Right lobe of liver (tissue), 6 donors: ENCODE results near the gene RADIL. TPM values are rescaled to one million over a fixed set of nuclear protein-coding genes. Genes with fewer than 3 reads are reported as not detected.
A peak's percentile ranks its signal among the peaks of the same experiment; 100 is the strongest.

Source experiments
- ATAC-seq, 4 donors: fragments of 200-7000 bp; cut with Tn5 transposase; one replicate each; pipeline ENCODE4 v1.9.1; 2020; ENCODE audit warnings: mild to moderate bottlenecking in 4 of 4, moderate library complexity in 4 of 4
- DNase-seq, 3 donors: peaks; one replicate each; pipeline ENCODE4 v3.0.0-alpha.2; 2020
- H3K27ac ChIP-seq, 3 donors: fragments of 200-600 bp; one replicate each; pipeline ENCODE4 v1.8.0; 2022
- H3K27me3 ChIP-seq, 2 donors: fragments of 200-600 bp; one replicate each; pipeline ENCODE4 v1.8.0; 2022
- H3K36me3 ChIP-seq, 4 donors: fragments of 200-600 bp; sonication (generic) in 1 of 4; one replicate each; pipeline versions ENCODE4 v1.5.1 to v1.8.0; 2017 to 2022; ENCODE audit warnings: control low read depth in 1 of 4
- H3K4me1 ChIP-seq, 4 donors: fragments of 200-600 bp; sonication (generic) in 1 of 4; one replicate each; pipeline versions ENCODE4 v1.5.1 to v1.8.0; 2017 to 2022; ENCODE audit warnings: control low read depth in 1 of 4
- H3K4me3 ChIP-seq, 3 donors: fragments of 200-600 bp; one replicate each; pipeline ENCODE4 v1.8.0; 2022
- H3K9me3 ChIP-seq, 4 donors: fragments of 200-600 bp; sonication (generic) in 1 of 4; one replicate each; pipeline versions ENCODE4 v1.5.1 to v1.8.0; 2017 to 2022; ENCODE audit warnings: control low read depth in 1 of 4
- POLR2A ChIP-seq: fragments of 450-650 bp; IDR thresholded peaks from one replicate; pipeline ENCODE4 v1.6.1; 2017; ENCODE audit warnings: antibody characterized with exemption, mild to moderate bottlenecking
- WGBS: methylation state at CpG from one replicate; pipeline ENCODE4 v1.1.6; 2018; ENCODE audit warnings: low coverage, low lambda C conversion rate; ENCODE audit not compliant: insufficient coverage; ENCODE audit errors: missing lambda C conversion rate; 5-methylcytosine and 5-hydroxymethylcytosine counted together
- intact Hi-C, 2 donors: fragments of 100-400 bp; cut with DNase I; formaldehyde crosslinking; loops; one replicate each; pipeline versions ENCODE4 v1.11.2 to v1.14.1; 2022
- total RNA-seq, 6 experiments: library from RNA; depleted of rRNA in 2 of 6; stranded (reverse); fragments of >200 nt in 2 of 6; fragmentation: NEBNext Ultra II Directional in 3 of 6; extraction: Animal tissue kit (Norgen Biotek cat#: 25700) in 3 of 6; gene quantifications; one replicate each; pipeline versions ENCODE4 v1.1.0 to v1.2.4, GENCODE V29; 2016 to 2023
- TF ChIP-seq, protein P1 (sequence below), 4 donors: fragments of 200-600 bp in 3 of 4; fragments of 450-650 bp in 1 of 4; IDR thresholded peaks; one replicate each; pipeline versions ENCODE4 v1.5.1 to v1.8.0; 2016 to 2022; ENCODE audit warnings: antibody characterized with exemption in 4 of 4, mild to moderate bottlenecking in 2 of 4
- donor health status: DM: no; HTN: yes; CAD: no.
- donor health status: DM: no; HTN: no; CAD: no.
- donor health status: DM: no; HTN: no; CAD: no.
- donor health status: DM: no; HTN: yes; CAD: no.
- donor health status: DM: no; HTN: yes; CAD: no.

Gene RADIL
- total RNA-seq, 6 experiments from 2014 or later: 0.20 to 1.6 (median 0.34) TPM; not detected in 2

GRCh38 chr7:4833176-4833575, 50.3 kb downstream of the RADIL start:
- Histone ChIP-seq H3K27me3 (no peaks in the 10 kb centered on the region), H3K4me1 (no peaks in the 10 kb centered on the region), H3K4me3 (no peak overlapping the region), H3K36me3 (no peaks in the 10 kb centered on the region), H3K27ac (no peak overlapping the region), H3K9me3 (no peaks in the 10 kb centered on the region)
- intact Hi-C loops: no loop called here
- DNase-seq: no peak
- no peak for ATAC-seq
- TF ChIP-seq POLR2A: no peak
- 52% methylated on average over 3 of the region's 17 CpGs for WGBS

DNA sequence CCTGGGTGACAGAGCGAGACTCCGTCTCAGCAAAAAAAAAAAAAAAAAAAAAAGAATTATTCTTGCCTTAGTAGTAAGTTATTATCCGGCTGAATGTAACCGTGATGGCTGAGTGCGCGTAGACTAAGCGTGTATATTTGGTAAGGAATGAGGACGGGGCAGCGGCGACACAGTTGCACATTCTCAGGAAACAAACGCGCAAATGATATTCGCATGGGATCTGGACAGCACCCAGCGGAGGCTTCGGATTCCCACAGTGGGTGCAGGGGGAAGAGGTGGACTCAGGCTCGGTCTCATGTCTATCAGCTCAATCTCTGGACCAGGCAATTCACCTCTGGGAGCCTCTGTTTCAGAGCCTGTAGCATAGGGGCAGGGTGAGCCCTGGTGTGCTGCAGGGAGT, 50.8 kb downstream of the RADIL start:
- intact Hi-C loops: no loop called here
- no peak for TF ChIP-seq POLR2A
- TF ChIP-seq, protein P1, sequence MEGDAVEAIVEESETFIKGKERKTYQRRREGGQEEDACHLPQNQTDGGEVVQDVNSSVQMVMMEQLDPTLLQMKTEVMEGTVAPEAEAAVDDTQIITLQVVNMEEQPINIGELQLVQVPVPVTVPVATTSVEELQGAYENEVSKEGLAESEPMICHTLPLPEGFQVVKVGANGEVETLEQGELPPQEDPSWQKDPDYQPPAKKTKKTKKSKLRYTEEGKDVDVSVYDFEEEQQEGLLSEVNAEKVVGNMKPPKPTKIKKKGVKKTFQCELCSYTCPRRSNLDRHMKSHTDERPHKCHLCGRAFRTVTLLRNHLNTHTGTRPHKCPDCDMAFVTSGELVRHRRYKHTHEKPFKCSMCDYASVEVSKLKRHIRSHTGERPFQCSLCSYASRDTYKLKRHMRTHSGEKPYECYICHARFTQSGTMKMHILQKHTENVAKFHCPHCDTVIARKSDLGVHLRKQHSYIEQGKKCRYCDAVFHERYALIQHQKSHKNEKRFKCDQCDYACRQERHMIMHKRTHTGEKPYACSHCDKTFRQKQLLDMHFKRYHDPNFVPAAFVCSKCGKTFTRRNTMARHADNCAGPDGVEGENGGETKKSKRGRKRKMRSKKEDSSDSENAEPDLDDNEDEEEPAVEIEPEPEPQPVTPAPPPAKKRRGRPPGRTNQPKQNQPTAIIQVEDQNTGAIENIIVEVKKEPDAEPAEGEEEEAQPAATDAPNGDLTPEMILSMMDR (IDR thresholded peaks at IDR 0.05): no peak
- H3K36me3 ChIP-seq: no peaks in the 10 kb centered on the region
- H3K4me3 ChIP-seq: no peak overlapping the region
- H3K9me3 ChIP-seq: no peaks in the 10 kb centered on the region
- H3K27me3 ChIP-seq: no peaks in the 10 kb centered on the region
- WGBS: 82% methylated on average over 11 of the region's 16 CpGs
- H3K4me1 ChIP-seq: no peaks in the 10 kb centered on the region
- H3K27ac ChIP-seq: no peak overlapping the region
- DNase-seq (no peak), ATAC-seq (no peak)

DNA sequence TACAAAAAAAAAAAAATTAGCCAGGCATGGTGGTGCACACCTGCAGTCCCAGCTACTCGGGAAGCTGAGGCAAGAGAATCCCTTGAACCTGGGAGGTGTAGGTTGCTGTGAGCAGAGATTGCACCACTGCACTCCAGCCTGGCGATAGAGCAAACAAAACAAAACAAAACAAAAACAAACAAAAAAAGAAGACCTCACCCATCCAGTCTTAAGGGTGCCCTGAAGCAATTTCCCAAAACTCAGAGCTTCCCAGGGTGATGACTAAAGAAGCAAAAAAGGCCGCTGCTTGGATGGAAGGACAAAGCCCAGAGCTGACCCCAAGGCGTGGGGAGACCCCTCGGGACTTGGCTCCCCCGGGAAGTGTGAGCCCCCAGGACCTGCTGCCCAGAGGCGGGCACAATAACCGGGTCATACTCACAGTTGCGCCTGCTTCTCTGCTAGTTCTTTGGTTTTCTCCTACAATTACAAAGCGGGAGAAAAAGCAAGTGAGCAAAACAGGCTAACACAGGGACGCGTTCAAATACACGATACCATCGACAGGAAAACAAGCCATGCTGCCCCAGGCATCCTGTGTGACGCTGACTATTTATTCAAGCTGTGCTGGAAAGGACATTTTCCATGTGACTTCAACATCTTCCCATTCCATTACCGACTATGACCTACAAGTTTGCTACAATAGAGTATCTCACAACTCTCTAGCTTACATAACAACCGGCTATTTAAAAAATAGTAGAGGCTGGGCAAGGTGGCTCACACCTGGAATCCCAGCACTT, 51.6 kb downstream of the RADIL start:
- Histone ChIP-seq H3K36me3 (no peaks in the 10 kb centered on the region), H3K9me3 (no peaks in the 10 kb centered on the region), H3K4me3 (no peak overlapping the region), H3K4me1 (no peaks in the 10 kb centered on the region), H3K27me3 (no peaks in the 10 kb centered on the region), H3K27ac (no peak overlapping the region)
- WGBS: 59% methylated on average over 15 of the region's 17 CpGs
- DNase-seq (no peak), ATAC-seq (no peak)
- intact Hi-C loops: no loop called here
- TF ChIP-seq POLR2A: no peak
- TF ChIP-seq, protein P1 (IDR thresholded peaks at IDR 0.05): no peak

DNA sequence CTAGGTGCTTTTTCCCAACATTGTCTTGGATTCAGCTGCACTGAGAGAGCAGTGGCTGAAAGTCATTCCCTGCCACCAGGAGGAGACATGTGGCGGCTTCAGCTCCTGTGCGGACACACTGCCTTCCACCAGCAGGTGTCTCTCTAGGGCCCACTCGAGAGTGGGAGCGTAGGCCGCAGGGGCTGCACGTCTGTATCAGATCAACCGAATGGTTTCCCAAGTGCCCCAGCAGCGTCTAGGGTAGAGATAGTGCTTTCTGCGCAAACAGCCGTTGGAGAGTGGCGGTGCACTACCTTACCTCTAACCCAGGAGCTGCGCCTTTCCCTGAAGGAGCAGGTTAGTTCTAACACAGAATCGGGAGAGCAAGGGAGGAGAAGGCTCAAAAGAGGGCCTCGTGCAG, 53.3 kb downstream of the RADIL start:
- peak in 2 of 3 donors; percentile 50 to 64 for DNase-seq
- no peaks in the 10 kb centered on the region for H3K9me3 ChIP-seq
- H3K27me3 ChIP-seq: no peaks in the 10 kb centered on the region
- no peaks in the 10 kb centered on the region for H3K4me1 ChIP-seq
- no peak overlapping the region for H3K4me3 ChIP-seq
- H3K27ac ChIP-seq: no peak overlapping the region
- peak; percentile 83 to 89 (median 86) for ATAC-seq
- 31% methylated on average over 8 of the region's 14 CpGs for WGBS
- intact Hi-C loops: no loop called here
- TF ChIP-seq POLR2A: no peak
- TF ChIP-seq, protein P1 (IDR thresholded peaks at IDR 0.05): peak; percentile 45 to 69 (median 62)
- no peaks in the 10 kb centered on the region for H3K36me3 ChIP-seq

DNA sequence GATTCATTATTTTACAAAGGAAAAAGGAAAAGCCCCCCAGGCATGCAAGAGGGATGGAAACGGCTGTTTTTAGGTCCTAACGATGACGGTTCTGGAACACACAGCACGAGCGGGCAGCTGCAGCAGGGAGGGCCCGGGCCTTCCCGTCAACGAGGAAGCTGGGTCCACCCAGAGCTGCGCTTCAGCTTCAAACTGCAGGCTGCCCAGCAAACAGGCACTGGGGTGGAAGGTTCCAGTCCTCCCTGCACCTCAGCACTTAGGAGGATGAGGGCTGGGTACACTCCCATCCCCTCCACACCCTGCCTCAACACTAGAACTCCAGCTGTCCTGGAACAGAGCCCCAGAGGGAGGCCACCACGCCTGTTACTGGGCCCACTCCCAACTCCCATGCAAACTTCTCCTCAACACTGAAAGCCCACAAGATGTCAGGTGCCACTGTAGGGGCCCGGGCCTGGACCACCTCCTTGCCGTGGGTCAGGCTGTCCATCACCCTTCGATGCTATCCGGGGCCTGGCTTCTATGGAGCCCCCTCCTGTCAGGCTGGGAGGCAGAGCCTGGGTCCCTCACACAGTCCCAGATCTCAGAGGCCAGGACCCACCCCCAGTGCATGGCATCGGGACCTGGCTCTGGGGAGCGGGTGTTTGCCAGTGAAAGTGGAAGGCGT, 54.7 kb downstream of the RADIL start:
- no peaks in the 10 kb centered on the region for H3K36me3 ChIP-seq
- no peak overlapping the region for H3K4me3 ChIP-seq
- 81% methylated on average over 8 of the region's 17 CpGs for WGBS
- ATAC-seq (no peak), DNase-seq (peak in 1 of 3 donors; percentile 37)
- intact Hi-C loops: no loop called here
- H3K27me3 ChIP-seq: no peaks in the 10 kb centered on the region
- TF ChIP-seq, protein P1 (IDR thresholded peaks at IDR 0.05): no peak
- TF ChIP-seq POLR2A: no peak
- no peaks in the 10 kb centered on the region for H3K4me1 ChIP-seq
- H3K9me3 ChIP-seq: no peaks in the 10 kb centered on the region
- H3K27ac ChIP-seq: no peak overlapping the region
